Measurements from ENCODE around the gene YWHAQ.

YWHAQ gene

GRCh38 chr2:9654452-9655100, 23.8 kb upstream of the YWHAQ start:
- peak; percentile 15 for DNase-seq

GRCh38 chr2:9653485-9654271, 22.9 kb upstream of the YWHAQ start:
- peak; percentile 45 for DNase-seq

GRCh38 chr2:9652898-9653479, 22.2 kb upstream of the YWHAQ start:
- DNase-seq, result peak; percentile 45

GRCh38 chr2:9652267-9652666, 21.5 kb upstream of the YWHAQ start:
- DNase-seq, result no peak

- no peak for DNase-seq
These were observed 19.5 kb upstream of the YWHAQ start for GRCh38 chr2:9650119-9650821.

GRCh38 chr2:9649261-9649660, 18.5 kb upstream of the YWHAQ start:
- DNase-seq, result no peak

GRCh38 chr2:9648821-9649220, 18.0 kb upstream of the YWHAQ start:
- no peak for DNase-seq

GRCh38 chr2:9647884-9648283, 17.1 kb upstream of the YWHAQ start:
- no peak for DNase-seq

GRCh38 chr2:9646196-9647030, 15.6 kb upstream of the YWHAQ start:
- DNase-seq, result no peak

- no peak for DNase-seq
These were observed 13.8 kb upstream of the YWHAQ start for GRCh38 chr2:9644603-9645002.

GRCh38 chr2:9644021-9644420, 13.2 kb upstream of the YWHAQ start:
- no peak for DNase-seq

GRCh38 chr2:9641641-9642040, 10.8 kb upstream of the YWHAQ start:
- DNase-seq, result no peak

GRCh38 chr2:9640403-9641104, 9.8 kb upstream of the YWHAQ start:
- DNase-seq, result no peak

- no peak for DNase-seq
These were observed 9.0 kb upstream of the YWHAQ start for GRCh38 chr2:9639740-9640343.

GRCh38 chr2:9639000-9639602, 8.3 kb upstream of the YWHAQ start:
- DNase-seq, result no peak

- no peak for DNase-seq
These were observed 7.7 kb upstream of the YWHAQ start for GRCh38 chr2:9638532-9638931.

GRCh38 chr2:9637330-9637729, 6.5 kb upstream of the YWHAQ start:
- no peak for DNase-seq

GRCh38 chr2:9634133-9634532, 3.3 kb upstream of the YWHAQ start:
- DNase-seq, result no peak

GRCh38 chr2:9631878-9632700, 1.3 kb upstream of the YWHAQ start:
- peak; percentile 47 for DNase-seq

GRCh38 chr2:9631553-9631819, 689 bp upstream of the YWHAQ start:
- DNase-seq, result no peak
